GM21390 (cell line): ENCODE measurements around the gene ZNF175.

Source experiments
- ATAC-seq: cut with Tn5 transposase; IDR thresholded peaks from one replicate; pipeline ENCODE4 v1.9.1; 2021; ENCODE audit not compliant: unreplicated experiment

Gene ZNF175

DNA sequence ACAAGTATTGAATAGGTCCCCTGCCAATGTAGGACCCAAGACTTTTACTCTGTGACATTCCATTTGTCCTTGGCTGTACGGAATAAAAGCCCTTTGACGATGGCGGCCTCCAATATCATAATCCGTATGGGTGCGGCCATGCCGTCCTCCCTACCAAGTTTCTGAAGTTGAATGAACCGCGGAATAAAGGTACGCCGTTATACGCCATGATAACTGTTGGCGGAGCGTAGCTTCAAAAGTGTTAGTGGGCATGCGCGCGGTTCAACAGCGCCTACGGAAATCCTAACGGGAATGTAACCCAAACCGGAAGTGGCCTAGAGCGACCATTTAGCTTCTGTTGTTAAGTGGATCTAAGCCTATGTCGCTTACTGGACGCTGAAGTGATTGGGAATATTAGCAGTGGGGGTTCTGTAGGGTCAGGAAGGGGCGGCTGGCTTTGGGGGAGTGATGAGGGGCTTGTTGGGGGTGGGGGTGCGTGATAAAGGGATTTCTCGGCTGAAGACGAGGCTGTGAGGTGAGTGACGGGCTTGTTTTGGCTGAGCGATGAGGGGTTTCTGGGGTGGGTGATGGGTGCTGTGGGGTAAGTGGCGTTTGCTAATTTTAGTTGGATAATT is at the start of gene ZNF175:
ZNF175 (plus strand) TSS at position 322 of the 614 bp plus-strand sequence. CDS start 2,047 bp downstream, outside the sequence.
- peak; percentile 83 for ATAC-seq

DNA sequence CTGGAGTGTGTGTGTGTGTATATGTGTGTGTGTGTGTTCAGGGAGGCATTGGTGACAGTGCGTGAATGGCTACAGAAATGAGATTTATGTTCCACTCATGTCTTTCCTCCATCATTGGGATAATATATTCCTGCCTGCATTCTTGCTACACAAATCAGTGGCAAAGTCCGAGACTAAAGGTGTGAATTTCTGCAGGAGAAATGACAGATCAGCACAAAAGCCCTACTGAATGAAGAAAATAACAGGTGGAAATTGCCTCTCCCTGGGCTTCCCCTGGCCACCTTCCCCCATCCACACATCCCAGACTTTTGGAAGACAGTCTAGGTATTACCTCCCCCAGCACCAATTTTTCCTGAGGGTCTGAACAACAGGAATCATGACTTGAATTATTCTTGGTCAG is 49.7 kb upstream of the ZNF175 start:
- ATAC-seq: no peak

GRCh38 chr19:51521781-51522180 is 49.3 kb upstream of the ZNF175 start:
- no peak for ATAC-seq

DNA sequence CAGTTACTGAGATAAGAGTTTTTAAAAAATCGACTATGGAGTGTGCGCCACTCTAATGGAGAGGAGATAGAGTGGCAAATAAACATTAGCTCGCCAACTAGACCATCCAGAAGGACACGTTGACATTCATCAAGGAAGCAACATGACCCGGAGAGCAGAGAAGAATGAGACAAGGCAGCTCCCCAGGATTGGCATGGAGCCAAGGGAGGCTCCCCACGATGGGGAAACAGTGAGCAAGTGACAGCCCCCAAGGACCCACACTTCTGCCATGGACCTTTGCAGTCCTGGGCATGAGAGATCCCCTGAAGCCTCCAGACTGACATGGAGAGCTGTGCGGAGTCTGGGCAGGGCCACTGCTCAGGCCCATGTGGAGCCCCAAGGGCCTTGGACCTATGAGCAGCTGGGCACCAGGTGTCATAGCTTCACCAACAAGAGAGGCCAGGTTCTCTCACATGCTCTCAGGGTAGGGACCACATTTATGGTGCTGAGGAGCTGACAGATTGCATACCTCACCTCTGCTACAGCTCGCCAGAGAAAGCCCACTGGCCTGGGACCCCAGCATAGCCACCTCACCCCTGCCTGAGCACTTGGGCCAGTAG is 46.3 kb upstream of the ZNF175 start:
- ATAC-seq: no peak

GRCh38 chr19:51525651-51526050 is 45.4 kb upstream of the ZNF175 start:
- ATAC-seq: no peak

DNA sequence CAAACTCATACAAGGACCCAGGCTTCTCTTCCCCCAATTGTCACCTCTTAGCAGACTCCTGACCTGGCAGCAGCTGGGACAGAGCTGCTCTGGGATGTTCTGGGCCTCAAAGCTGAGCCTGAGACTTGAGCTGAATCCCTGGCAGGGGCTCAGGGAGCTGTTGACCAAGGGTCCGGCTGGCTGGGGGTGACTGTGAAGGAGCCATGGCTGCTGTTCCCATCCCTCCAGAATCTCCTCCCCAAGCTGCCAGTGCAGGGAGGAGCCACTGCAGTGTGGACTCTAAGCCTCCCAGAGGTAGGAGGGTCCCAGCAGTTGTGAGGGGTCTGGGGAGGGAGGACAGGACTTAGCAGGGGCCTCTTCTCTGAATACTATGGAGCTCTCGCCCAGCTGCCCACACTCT is 41.8 kb upstream of the ZNF175 start:
- ATAC-seq: no peak

- ATAC-seq: no peak
Observed at GRCh38 chr19:51530616-51531015, 40.5 kb upstream of the ZNF175 start.

GRCh38 chr19:51531349-51532315 is 39.5 kb upstream of the ZNF175 start, which contains the start of gene SIGLEC6:
Gene SIGLEC6, minus strand, starts transcription at chr19:51531670. Its CDS starts 22 bp downstream, at chr19:51531648.
- no peak for ATAC-seq

DNA sequence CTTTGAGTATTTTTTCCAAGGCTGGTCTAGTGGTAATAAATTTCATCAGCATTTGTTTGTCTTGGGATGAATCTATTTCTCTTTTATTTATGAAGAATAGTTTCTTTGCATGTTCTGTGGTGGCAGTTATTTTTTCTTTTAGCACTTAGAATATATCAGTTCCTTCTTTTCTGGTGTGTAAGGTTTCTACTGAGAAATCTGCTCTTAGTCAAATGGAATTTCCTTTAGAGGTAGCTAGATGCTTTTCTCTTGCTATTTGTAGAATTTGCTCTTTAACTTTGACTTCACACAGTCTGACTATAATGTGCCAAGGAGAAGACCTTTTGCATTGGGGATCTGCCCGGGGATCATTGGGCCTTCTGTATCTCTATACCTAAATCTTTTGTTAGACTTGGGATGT is 35.5 kb upstream of the ZNF175 start:
- ATAC-seq: no peak

- ATAC-seq: no peak
Observed at GRCh38 chr19:51539821-51540366, 31.2 kb upstream of the ZNF175 start.

DNA sequence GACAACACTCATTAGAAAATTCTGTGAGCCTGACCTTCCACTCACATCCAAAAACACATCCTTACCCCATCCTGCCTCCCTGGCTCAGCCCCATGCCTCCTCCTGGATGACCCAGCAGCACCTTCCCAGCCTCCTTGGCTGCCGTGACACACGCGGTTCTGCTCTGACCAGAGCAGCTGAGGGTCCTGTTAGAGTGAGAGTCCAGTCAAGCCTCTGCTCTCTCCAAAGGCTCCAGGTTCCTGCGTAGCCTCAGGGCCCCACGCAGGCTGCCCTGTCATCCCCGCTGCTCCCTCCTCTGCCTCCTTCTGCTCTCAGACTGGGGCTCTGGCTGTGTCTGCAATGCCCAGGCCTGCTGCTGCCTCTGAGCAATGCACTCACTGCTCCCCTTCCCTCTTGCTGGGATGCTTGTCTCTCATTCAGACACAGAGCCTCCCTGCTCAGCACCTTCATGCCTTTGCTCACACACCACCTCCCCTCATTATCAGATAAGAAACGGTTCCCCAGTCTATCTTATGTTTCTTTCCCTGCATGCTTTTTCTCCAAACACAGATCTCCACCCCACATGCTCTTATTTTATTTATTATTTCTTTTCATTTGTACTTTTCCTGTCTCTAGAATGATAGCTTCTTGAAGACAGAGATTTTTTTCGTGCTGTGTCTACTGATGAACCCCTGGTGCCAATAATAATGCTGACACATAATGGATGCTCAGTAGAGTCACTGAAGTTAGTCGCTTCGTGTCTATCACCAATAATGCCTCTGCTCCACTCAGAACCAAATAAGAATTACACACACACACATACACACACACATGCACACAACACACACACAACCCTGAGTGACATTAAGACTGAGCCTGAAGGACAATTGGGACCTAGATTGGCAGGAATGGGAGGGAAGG is 29.4 kb upstream of the ZNF175 start:
- ATAC-seq: no peak

DNA sequence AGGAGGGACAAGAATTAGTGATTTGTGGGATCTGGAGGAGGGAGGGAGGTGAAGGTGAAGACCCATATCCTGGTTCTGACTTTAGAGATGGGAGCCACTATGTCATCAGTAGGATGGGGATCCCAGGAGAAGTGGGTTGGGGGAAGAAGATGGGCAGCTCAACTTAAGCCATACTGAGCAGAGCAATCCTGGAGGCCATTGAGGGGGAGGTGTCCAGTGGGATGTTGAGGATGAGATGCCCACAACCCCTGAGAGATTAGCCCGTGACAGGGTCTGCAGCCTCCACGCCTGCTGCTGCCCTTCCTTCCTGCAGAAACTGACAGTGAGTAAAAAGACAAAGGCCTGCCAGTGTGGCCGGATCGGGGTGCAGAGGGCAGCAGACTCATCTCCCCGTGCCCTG is 28.4 kb upstream of the ZNF175 start:
- ATAC-seq: no peak

GRCh38 chr19:51544038-51544437 is 27.0 kb upstream of the ZNF175 start:
- no peak for ATAC-seq

DNA sequence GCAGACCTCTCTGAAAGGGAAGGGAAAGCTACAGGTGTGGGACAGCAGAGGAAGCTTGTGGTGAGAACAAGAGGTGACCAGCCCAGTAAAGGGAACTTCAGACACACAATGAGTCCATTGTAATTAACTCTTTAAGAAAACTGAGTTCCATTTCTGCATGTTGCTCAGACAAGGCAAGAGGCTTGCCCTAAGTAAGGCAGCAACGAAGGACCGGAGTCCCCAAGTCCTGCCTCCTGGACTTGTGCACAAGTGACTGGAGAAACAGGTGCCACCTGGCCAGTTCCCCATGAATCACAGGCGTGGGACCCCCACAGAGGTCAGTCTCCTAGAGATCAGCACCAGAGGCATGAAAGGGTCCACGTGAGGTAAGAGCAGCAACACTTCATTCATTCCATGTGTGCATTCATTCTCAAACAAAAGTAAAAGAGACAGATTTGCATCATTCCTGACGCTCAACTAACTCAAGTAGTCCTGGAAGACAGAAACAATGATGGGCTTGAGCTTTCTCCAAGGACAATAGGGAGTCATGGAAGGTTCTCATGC is 24.9 kb upstream of the ZNF175 start:
- ATAC-seq: no peak

DNA sequence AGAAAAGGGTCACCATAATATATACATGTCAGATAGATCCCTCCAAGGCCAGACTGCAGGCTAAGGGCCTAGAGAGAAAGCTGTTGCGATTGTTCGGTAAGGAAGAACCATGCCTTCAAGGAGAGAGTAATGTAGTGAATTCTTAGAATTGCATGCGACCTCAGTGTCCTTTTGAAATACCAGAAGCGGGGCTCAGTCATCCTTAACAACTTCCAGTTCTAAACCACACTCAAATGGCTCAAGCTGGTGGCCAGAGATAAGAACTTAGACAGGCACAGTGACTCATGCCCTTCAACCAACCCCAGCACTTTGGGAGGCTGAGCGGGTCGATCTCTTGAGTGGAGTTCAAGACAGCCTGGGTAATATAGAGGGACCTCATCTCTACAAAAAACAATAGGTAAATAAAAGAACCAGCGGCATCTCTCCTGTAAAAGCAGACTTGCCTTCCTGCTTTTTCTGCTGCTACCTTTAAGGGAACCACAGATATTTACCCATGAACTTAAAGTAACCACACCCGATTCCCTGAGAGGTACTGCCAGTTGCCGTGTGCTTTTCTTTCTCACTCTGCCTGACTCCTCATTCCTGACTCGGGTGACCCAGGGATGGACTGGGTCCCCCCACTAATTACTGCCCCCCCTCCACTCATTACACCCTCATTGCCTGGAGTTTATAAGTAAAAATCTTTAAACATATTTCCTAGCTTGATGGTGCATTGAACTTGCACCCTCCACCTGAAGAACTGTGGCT is 24.3 kb upstream of the ZNF175 start:
- no peak for ATAC-seq

DNA sequence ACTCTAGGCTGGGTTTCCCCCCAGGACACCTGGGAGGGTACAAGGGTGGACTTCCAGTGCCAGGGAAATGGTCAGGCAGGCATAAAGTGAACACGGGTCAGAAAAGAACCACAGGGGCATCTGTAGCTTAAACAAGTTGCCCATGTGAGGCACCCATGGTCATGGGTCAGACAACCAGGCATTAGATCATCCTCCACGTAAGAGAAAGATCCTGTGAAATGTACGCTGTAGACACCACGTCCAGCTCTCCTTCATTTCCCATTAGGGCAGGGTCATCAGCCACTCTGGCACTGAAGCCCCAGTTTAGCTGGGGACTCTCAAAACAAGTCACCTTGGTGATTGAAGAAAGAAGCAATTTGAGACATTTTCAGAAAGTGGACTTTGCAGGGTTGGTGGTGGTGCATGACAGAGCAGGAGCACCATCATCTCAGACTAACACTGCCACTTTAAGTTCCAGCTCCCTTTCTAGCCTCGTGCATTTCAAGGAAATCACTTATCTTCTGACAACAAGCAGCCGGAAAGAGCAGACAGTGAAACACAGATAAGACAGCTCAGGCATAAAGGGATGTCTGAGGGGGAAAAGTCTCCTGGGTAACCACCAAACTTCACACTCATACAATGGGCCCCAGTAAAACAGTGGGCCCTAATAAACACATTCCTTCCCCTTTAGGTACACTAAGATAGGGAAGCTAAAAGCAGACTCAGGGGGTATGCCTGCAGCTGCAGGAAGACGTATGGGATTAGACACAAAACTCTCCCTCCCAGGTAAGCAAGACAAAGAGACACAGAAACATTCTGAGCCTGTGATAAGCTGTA is 23.5 kb upstream of the ZNF175 start:
- ATAC-seq: no peak

- no peak for ATAC-seq
Observed at GRCh38 chr19:51548213-51548651, 22.9 kb upstream of the ZNF175 start.

GRCh38 chr19:51548891-51549305 is 22.2 kb upstream of the ZNF175 start:
- ATAC-seq: no peak
